ENCODE results near the gene GRK4. TPM values are rescaled to one million over a fixed set of nuclear protein-coding genes. Genes with fewer than 3 reads are reported as not detected.

Gene GRK4
- total RNA-seq, 1 experiment from 2014 or later: 4.2 TPM

DNA sequence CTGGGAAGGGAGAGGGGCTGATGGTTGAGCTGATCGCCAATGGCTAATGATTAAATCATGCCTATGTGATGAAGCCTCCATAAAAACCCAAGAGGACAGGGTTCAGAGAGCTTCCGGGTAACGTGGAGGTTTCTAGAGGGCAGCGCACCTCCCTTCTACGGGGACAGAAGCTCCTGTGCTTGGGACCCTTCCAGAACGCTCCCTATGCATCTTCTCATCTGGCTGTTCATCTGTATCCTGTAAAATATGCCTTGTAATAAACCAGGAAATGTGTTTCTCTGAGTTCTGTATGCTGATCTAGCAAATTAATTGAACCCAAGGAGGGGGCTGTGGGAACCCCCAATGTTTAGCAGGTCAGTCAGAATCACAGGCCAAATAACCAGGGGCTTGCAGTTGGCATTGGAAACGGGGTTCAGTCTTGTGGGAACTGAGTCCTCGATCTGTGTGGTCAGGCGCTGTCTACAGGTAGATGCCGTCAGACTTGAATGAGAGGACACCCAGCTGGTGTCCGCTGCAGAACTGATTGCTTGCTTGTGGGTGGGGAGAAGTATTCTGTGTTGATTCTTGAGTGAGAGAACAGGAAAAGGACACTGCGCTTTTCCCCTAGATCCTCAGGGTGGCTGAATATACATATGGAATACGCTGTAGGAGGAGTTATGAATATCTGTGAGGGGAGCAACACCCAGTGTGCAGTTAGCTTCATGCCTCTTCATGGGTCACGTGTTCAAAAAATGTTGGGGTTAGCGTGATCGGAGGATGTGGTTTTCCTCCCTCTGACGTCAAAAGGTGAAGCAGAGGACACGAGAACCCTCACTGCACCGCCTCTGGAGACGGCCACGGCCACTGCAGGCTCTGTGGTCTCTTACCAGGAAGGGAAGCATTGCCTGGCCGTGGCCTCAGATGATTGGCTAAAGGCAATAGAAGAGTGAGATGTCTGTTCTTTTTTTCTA lies 81.8 kb downstream of the GRK4 start:
- H3K4me2 ChIP-seq (ENCODE audit: low read length): no peak overlapping the region
- no peak for DNase-seq (ENCODE audit: low read depth, low spot score)
- no peaks in the 10 kb centered on the region for H3K27me3 ChIP-seq (ENCODE audit: insufficient read depth, low read length)
- H3K27ac ChIP-seq (ENCODE audit: low read depth, low read length): no peak overlapping the region
- no peaks in the 10 kb centered on the region for H4K20me1 ChIP-seq (ENCODE audit: insufficient read depth)
- ChIA-PET POLR2A (no interaction called here), CTCF (interaction anchor here (1.3 kb wide), 1 partner anchor 13 kb away, joined by 3 read pairs; no protein-coding TSS in a partner anchor), RAD21 (ENCODE audit: low non-redundant PET in 1 of 2, low total read pairs in 2 of 2, uncharacterized antibody in 2 of 2, unreplicated experiment in 2 of 2) (no interaction called here)
- BruUV-seq (replicated peaks): no TSS peak
- intact Hi-C loops (cut with micrococcal nuclease): loop anchor here (5.0 kb wide), 1 partner anchor 92 kb away; no protein-coding TSS in a partner anchor
- no peak for ATAC-seq
- no peak for TF ChIP-seq CEBPB (IDR thresholded peaks at IDR 0.05; ENCODE audit: low read depth)
- TF ChIP-seq ELF1 (IDR thresholded peaks at IDR 0.05; ENCODE audit: borderline replicate concordance, low read depth): no peak
- TF ChIP-seq FOSL1 (IDR thresholded peaks at IDR 0.05; ENCODE audit: low read depth): no peak
- TF ChIP-seq ATF3 (IDR thresholded peaks at IDR 0.05): no peak
- no peak for TF ChIP-seq POLR2A (IDR thresholded peaks at IDR 0.05; ENCODE audit: borderline replicate concordance, extremely low read depth, insufficient read depth, insufficient read length)
- TF ChIP-seq, protein P1, sequence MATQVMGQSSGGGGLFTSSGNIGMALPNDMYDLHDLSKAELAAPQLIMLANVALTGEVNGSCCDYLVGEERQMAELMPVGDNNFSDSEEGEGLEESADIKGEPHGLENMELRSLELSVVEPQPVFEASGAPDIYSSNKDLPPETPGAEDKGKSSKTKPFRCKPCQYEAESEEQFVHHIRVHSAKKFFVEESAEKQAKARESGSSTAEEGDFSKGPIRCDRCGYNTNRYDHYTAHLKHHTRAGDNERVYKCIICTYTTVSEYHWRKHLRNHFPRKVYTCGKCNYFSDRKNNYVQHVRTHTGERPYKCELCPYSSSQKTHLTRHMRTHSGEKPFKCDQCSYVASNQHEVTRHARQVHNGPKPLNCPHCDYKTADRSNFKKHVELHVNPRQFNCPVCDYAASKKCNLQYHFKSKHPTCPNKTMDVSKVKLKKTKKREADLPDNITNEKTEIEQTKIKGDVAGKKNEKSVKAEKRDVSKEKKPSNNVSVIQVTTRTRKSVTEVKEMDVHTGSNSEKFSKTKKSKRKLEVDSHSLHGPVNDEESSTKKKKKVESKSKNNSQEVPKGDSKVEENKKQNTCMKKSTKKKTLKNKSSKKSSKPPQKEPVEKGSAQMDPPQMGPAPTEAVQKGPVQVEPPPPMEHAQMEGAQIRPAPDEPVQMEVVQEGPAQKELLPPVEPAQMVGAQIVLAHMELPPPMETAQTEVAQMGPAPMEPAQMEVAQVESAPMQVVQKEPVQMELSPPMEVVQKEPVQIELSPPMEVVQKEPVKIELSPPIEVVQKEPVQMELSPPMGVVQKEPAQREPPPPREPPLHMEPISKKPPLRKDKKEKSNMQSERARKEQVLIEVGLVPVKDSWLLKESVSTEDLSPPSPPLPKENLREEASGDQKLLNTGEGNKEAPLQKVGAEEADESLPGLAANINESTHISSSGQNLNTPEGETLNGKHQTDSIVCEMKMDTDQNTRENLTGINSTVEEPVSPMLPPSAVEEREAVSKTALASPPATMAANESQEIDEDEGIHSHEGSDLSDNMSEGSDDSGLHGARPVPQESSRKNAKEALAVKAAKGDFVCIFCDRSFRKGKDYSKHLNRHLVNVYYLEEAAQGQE (IDR thresholded peaks at IDR 0.05; ENCODE audit: low read depth): no peak
- no peak for TF ChIP-seq MAX (IDR thresholded peaks at IDR 0.05)
- no peak for TF ChIP-seq SIN3A (IDR thresholded peaks at IDR 0.05; ENCODE audit: low read depth)
- no peak for TF ChIP-seq CBX3 (IDR thresholded peaks at IDR 0.05; ENCODE audit: low read depth)
- H3K9me2 ChIP-seq (ENCODE audit: insufficient read depth): no peaks in the 10 kb centered on the region; the same call in 1 of the 2 replicates
- no peak overlapping the region for H3K4me3 ChIP-seq (replicated peaks in 1 of 2; ENCODE audit: low read depth in 1 of 2, low read length in 2 of 2)
- H3K9ac ChIP-seq (ENCODE audit: low read length): no peak overlapping the region
- no peaks in the 10 kb centered on the region for H3K79me2 ChIP-seq (ENCODE audit: insufficient read depth, low read length)
- H3K4me1 ChIP-seq (ENCODE audit: control insufficient read depth in 1 of 2, insufficient read depth in 2 of 2, low read length in 2 of 2): no peaks in the 10 kb centered on the region
- H2AFZ ChIP-seq (ENCODE audit: low read depth, low read length, poor library complexity, severe bottlenecking): no peak overlapping the region
- no peaks in the 10 kb centered on the region for H3K36me3 ChIP-seq (ENCODE audit: control insufficient read depth in 1 of 2, insufficient read depth in 2 of 2, low read length in 2 of 2)
- H3K9me3 ChIP-seq (ENCODE audit: control insufficient read depth in 1 of 2, insufficient read depth in 1 of 2, low read depth in 1 of 2, low read length in 2 of 2): no peaks in the 10 kb centered on the region
